ENCODE results near the gene SLC25A42. TPM values are rescaled to one million over a fixed set of nuclear protein-coding genes. Genes with fewer than 3 reads are reported as not detected.

The SLC25A42 gene
- total RNA-seq, 1 donor from 2014 or later: 7.5 TPM

GRCh38 chr19:19050731-19051130, 13.1 kb upstream of the SLC25A42 start:
- no peak for TF ChIP-seq CTCF (IDR thresholded peaks at IDR 0.05; ENCODE audit: unreplicated experiment)
- no peaks in the 10 kb centered on the region for H3K9me3 Mint-ChIP-seq (ENCODE audit: unreplicated experiment)
- H3K27me3 Mint-ChIP-seq (ENCODE audit: unreplicated experiment): peaks cover 2% of the 10 kb centered on the region
- H3K4me1 Mint-ChIP-seq (ENCODE audit: unreplicated experiment): no peaks in the 10 kb centered on the region
- no peak overlapping the region for H3K27ac Mint-ChIP-seq (ENCODE audit: unreplicated experiment)
- H3K36me3 Mint-ChIP-seq (ENCODE audit: low read depth, unreplicated experiment): peaks cover 13% of the 10 kb centered on the region
- DNase-seq (ENCODE audit: low spot score): no peak
- no peak overlapping the region for H3K4me3 Mint-ChIP-seq (ENCODE audit: unreplicated experiment)

DNA sequence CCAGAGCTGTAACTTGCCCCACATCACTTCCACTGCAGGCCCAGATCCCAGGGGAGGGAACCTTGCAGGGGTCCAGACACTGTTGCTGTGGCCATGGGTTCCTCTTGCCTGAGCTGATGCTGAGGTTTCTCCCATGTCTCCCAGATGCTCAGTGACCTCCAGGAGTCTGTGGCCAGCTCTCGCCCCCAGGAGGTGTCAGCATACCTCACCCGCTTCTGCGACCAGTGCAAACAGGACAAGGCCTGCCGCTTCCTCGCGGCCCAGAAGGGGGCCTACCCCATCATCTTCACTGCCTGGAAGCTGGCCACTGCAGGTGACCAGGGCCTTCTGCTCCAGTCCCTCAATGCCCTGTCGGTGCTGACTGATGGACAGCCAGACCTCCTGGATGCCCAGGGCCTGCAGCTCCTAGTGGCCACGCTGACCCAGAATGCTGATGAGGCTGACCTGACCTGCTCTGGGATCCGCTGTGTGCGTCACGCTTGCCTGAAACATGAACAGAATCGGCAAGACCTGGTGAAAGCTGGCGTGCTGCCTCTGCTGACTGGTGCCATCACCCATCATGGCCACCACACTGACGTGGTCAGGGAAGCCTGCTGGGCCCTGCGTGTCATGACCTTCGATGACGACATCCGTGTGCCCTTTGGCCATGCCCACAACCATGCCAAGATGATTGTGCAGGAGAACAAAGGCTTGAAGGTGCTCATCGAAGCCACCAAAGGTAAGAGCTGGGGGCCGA, 12.1 kb upstream of the SLC25A42 start:
- Mint-ChIP-seq H3K4me3 (ENCODE audit: unreplicated experiment) (peak overlapping the region; percentile 47), H3K9me3 (ENCODE audit: unreplicated experiment) (no peaks in the 10 kb centered on the region), H3K27me3 (ENCODE audit: unreplicated experiment) (peaks cover 2% of the 10 kb centered on the region), H3K27ac (ENCODE audit: unreplicated experiment) (no peak overlapping the region), H3K4me1 (ENCODE audit: unreplicated experiment) (no peaks in the 10 kb centered on the region), H3K36me3 (ENCODE audit: low read depth, unreplicated experiment) (peaks cover 17% of the 10 kb centered on the region)
- no peak for TF ChIP-seq CTCF (IDR thresholded peaks at IDR 0.05; ENCODE audit: unreplicated experiment)
- DNase-seq (ENCODE audit: low spot score): no peak

- no peaks in the 10 kb centered on the region for H3K4me1 Mint-ChIP-seq (ENCODE audit: unreplicated experiment)
- no peak overlapping the region for H3K27ac Mint-ChIP-seq (ENCODE audit: unreplicated experiment)
- H3K4me3 Mint-ChIP-seq (ENCODE audit: unreplicated experiment): no peak overlapping the region
- H3K36me3 Mint-ChIP-seq (ENCODE audit: low read depth, unreplicated experiment): peaks cover 19% of the 10 kb centered on the region
- TF ChIP-seq CTCF (IDR thresholded peaks at IDR 0.05; ENCODE audit: unreplicated experiment): no peak
- H3K27me3 Mint-ChIP-seq (ENCODE audit: unreplicated experiment): peaks cover 2% of the 10 kb centered on the region
- DNase-seq (ENCODE audit: low spot score): no peak
- no peaks in the 10 kb centered on the region for H3K9me3 Mint-ChIP-seq (ENCODE audit: unreplicated experiment)
Measured at GRCh38 chr19:19052921-19053320, 10.9 kb upstream of the SLC25A42 start.

DNA sequence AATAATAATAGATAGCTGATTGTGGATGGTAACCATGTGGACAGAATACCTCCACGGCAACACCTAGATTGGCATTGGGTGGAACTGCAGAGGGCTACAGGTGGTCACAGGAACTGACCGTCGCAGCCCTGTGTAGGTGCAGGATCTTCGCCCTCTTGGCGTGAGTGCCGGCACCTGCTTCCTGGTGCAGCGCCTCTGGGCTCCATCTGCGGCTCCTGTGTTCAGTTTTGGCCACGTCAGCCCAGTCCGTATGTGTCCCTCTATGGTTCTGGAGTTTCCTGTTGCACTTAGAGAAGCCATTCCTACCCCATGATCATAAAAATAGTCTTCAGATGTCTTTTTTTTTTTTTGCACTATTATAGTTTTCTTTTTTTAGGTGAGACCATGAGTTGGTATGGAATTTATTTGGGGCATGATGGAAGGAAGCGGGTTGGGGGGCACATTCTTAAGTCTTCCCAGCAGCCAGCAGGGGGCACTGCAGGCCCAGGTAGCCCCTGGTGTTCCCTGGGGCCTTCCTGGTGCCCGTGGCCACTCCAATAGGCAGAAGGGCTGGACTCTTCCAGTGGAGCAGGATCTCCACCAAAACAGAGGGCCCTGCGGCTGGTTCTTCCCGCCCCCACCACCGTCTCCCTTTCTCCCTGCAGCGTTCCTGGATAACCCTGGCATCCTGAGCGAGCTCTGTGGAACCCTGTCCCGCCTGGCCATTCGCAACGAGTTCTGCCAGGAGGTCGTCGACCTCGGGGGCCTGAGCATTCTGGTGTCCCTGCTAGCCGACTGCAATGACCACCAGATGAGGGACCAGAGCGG, 10.1 kb upstream of the SLC25A42 start:
- Mint-ChIP-seq H3K36me3 (ENCODE audit: low read depth, unreplicated experiment) (peaks cover 21% of the 10 kb centered on the region), H3K4me3 (ENCODE audit: unreplicated experiment) (no peak overlapping the region), H3K27ac (ENCODE audit: unreplicated experiment) (no peak overlapping the region), H3K4me1 (ENCODE audit: unreplicated experiment) (no peaks in the 10 kb centered on the region), H3K27me3 (ENCODE audit: unreplicated experiment) (peaks cover 2% of the 10 kb centered on the region), H3K9me3 (ENCODE audit: unreplicated experiment) (no peaks in the 10 kb centered on the region)
- peak; percentile 83 for DNase-seq (ENCODE audit: low spot score)
- TF ChIP-seq CTCF (IDR thresholded peaks at IDR 0.05; ENCODE audit: unreplicated experiment): peak; percentile 74

All from endothelial cell (in vitro differentiated cells).